B cell (primary cell): Measurements from ENCODE around the gene CCND2. TPM values are rescaled to one million over a fixed set of nuclear protein-coding genes. Genes with fewer than 3 reads are reported as not detected.
A peak's percentile ranks its signal among the peaks of the same experiment; 100 is the strongest.

Experiments used
- ATAC-seq: fragments of 200-7000 bp; cut with Tn5 transposase; one replicate; pipeline ENCODE4 v1.10.0; 2021; ENCODE audit warnings: low read depth, mild to moderate bottlenecking, moderate number of reproducible peaks, moderate library complexity
- CTCF ChIA-PET: fragments of 350-600 bp; sonication (Branson Sonifier 250); formaldehyde crosslinking; loops from one replicate; lab custom pipeline; 2021; ENCODE audit warnings: antibody characterized with exemption, inconsistent platforms; lab: Charles Lee
- POLR2A ChIA-PET: fragments of 350-600 bp; sonication (Branson Sonifier 250); formaldehyde crosslinking; loops from one replicate; lab custom pipeline; 2021; ENCODE audit warnings: antibody characterized with exemption; lab: Charles Lee
- DNase-seq: peaks from one replicate; pipeline ENCODE4 v3.0.0; 2013
- H2AFZ ChIP-seq: 2 replicates; pipeline ENCODE4 v1.6.1; 2012; ENCODE audit warnings: mild to moderate bottlenecking, low read depth, low read length; ENCODE audit not compliant: insufficient read depth, poor library complexity, severe bottlenecking
- H3K27ac ChIP-seq, 2 donors: 1 replicate in 1 of 2; 2 replicates in 1 of 2; pipeline ENCODE4 v1.5.1; 2012 to 2013; ENCODE audit warnings: low read length in 2 of 2, mild to moderate bottlenecking in 2 of 2, moderate library complexity in 1 of 2
- H3K27me3 ChIP-seq, 4 experiments: fragments of 200-600 bp in 1 of 4; sonication (generic) in 1 of 4; replicated peaks in 1 of 4; 1 replicate in 2 of 4; 2 replicates in 2 of 4; pipeline versions ENCODE4 v1.6.1 to v1.7.0; 2013 to 2016; ENCODE audit warnings: low read length in 3 of 4, mild to moderate bottlenecking in 2 of 4, mixed read lengths in 1 of 4, moderate library complexity in 1 of 4; ENCODE audit not compliant: insufficient read depth in 4 of 4, control insufficient read depth in 3 of 4; ENCODE audit errors: control extremely low read depth in 1 of 4
- H3K36me3 ChIP-seq, 2 experiments: replicated peaks in 1 of 2; 1 replicate in 1 of 2; 2 replicates in 1 of 2; pipeline versions ENCODE4 v1.6.1 to v1.7.1; 2013; ENCODE audit warnings: low read length in 1 of 2; ENCODE audit not compliant: insufficient read depth in 2 of 2, control insufficient read depth in 1 of 2; ENCODE audit errors: control extremely low read depth in 1 of 2, extremely low read depth in 1 of 2
- H3K4me1 ChIP-seq, 2 donors: fragments of 200-600 bp in 1 of 2; sonication (generic) in 1 of 2; 1 replicate in 1 of 2; 2 replicates in 1 of 2; pipeline versions ENCODE4 v1.5.1 to v1.6.1; 2013 to 2017; ENCODE audit warnings: low read length in 2 of 2; ENCODE audit not compliant: control insufficient read depth in 2 of 2, insufficient read depth in 2 of 2
- H3K4me2 ChIP-seq: replicated peaks from 2 replicates; pipeline ENCODE3; 2012; ENCODE audit warnings: mild to moderate bottlenecking, low read depth, low read length; ENCODE audit not compliant: poor library complexity, severe bottlenecking
- H3K4me3 ChIP-seq, 5 experiments: fragments of 200-600 bp in 1 of 5; sonication (generic) in 1 of 5; 1 replicate in 3 of 5; 2 replicates in 2 of 5; pipeline versions ENCODE4 v1.5.1 to v1.7.0; 2011 to 2016; ENCODE audit warnings: low read length in 4 of 5, mild to moderate bottlenecking in 4 of 5, low read depth in 2 of 5, control low read depth in 1 of 5, moderate library complexity in 1 of 5; ENCODE audit not compliant: insufficient read depth in 1 of 5; ENCODE audit errors: control extremely low read depth in 1 of 5, extremely low read depth in 1 of 5
- H3K79me2 ChIP-seq: fragments of 200-600 bp; sonication (generic); one replicate; pipeline ENCODE4 v1.6.0; 2016; ENCODE audit warnings: low read length; ENCODE audit not compliant: control insufficient read depth, insufficient read depth
- H3K9ac ChIP-seq: fragments of 200-600 bp; sonication (generic); 2 replicates; pipeline ENCODE4 v1.6.1; 2017; ENCODE audit warnings: mild to moderate bottlenecking, low read length, moderate library complexity
- H3K9me3 ChIP-seq, 3 donors: one replicate each; pipeline versions ENCODE4 v1.6.1 to v1.7.1; 2013; ENCODE audit warnings: low read length in 2 of 3; ENCODE audit not compliant: control insufficient read depth in 2 of 3, insufficient read depth in 1 of 3; ENCODE audit errors: control extremely low read depth in 1 of 3
- H4K20me1 ChIP-seq: 2 replicates; pipeline ENCODE4 v1.6.0; 2012; ENCODE audit warnings: mild to moderate bottlenecking, low read length; ENCODE audit not compliant: insufficient read depth, control insufficient read depth, poor library complexity, severe bottlenecking
- H3K27ac Mint-ChIP-seq: one replicate; pipeline ENCODE4 v1.8.0; 2021; ENCODE audit warnings: mixed read lengths
- H3K27me3 Mint-ChIP-seq: one replicate; pipeline ENCODE4 v1.8.0; 2021; ENCODE audit warnings: mixed read lengths
- H3K4me1 Mint-ChIP-seq: one replicate; pipeline ENCODE4 v1.8.0; 2021; ENCODE audit warnings: mixed read lengths
- H3K4me3 Mint-ChIP-seq: one replicate; pipeline ENCODE4 v1.8.0; 2021; ENCODE audit warnings: mixed read lengths
- H3K9me3 Mint-ChIP-seq: one replicate; pipeline ENCODE4 v1.8.0; 2022; ENCODE audit warnings: mixed read lengths; ENCODE audit not compliant: insufficient read depth
- CTCF ChIP-seq: fragments of 200-600 bp; IDR thresholded peaks from one replicate; pipeline ENCODE4 v1.8.0; 2022; ENCODE audit warnings: antibody characterized with exemption, mild to moderate bottlenecking
- EZH2 ChIP-seq: IDR thresholded peaks from 2 replicates; pipeline ENCODE4 v1.6.1; 2012; ENCODE audit warnings: borderline replicate concordance, low read depth, mild to moderate bottlenecking, moderate library complexity, low read length; ENCODE audit not compliant: insufficient read depth, poor library complexity, severe bottlenecking
- WGBS: methylation state at CpG from one replicate; pipeline ENCODE4 v1.1.5; 2013; ENCODE audit warnings: missing lambda C conversion rate; ENCODE audit not compliant: insufficient coverage; 5-methylcytosine and 5-hydroxymethylcytosine counted together
- intact Hi-C: fragments of 100-400 bp; cut with micrococcal nuclease; formaldehyde crosslinking; loops from one replicate; pipeline ENCODE4 v1.10.0; 2022
- polyA plus RNA-seq: library from polyadenylated mRNA; depleted of rRNA; stranded (reverse); fragments of >200 nt; gene quantifications from 2 replicates; pipeline ENCODE4 v1.2.3, GENCODE V29; 2012
- total RNA-seq, 2 donors: library from RNA; stranded (reverse); fragments of 120-200 nt in 1 of 2; gene quantifications; 1 replicate in 1 of 2; 2 replicates in 1 of 2; pipeline versions ENCODE4 v1.2.3 to v1.2.4, GENCODE V29; 2013 to 2022

The CCND2 gene
- total and polyA plus RNA-seq, 2 donors (not counting 1 experiment from before 2014, with no cell fraction given) = 9.2 to 20.6 TPM

DNA sequence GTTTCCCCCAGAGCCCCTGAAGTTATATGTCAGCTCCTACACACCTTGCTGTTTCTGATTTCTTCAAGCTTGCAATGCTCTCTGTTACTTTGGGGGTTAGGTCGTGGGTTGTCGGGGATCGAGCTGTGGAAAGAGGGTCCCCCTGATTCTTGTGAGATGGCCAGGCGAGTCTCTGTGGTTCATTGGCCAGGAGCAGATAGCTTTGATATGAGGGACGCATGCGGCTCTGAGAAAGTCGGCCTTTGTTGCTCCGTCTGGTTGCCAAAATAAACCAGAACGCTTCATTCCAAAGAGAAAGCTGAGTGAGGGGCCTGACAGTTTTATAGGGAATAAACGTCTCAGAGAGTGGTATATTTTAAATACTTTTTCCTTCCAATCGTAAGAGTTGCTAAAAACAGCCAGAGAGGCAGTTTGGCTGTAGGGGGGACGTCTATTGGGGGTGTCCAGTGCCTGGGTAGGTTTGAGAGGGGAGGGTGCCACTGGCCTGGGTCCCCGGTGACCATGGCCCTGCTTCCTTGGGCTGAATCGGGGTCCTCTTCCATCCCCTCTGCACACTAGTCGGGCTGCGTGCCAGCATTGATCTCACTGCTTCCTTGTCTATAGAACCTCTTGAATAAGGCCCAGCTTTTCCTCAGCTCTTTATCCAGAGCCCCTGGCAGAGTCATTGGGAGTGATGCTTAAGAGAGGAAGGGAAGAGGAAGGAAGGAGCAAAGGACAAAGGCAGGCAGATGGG is 18.9 kb downstream of the CCND2 start:
- Histone ChIP-seq H3K9ac (no peak overlapping the region), H3K4me3 (no peak overlapping the region), H3K9me3 (no peaks in the 10 kb centered on the region), H2AFZ (no peak overlapping the region), H3K36me3 (peaks cover 0 to 82% of the 10 kb centered on the region in 2 experiments), H4K20me1 (peaks cover 40% of the 10 kb centered on the region), H3K4me2 (no peak overlapping the region), H3K27me3 (no peaks in the 10 kb centered on the region), H3K27ac (no peak overlapping the region), H3K4me1 (peaks cover 18 to 25% of the 10 kb centered on the region in 2 donors), H3K79me2 (peaks cover 74% of the 10 kb centered on the region)
- POLR2A ChIA-PET = no interaction called here
- TF ChIP-seq CTCF = no peak
- no peak for TF ChIP-seq EZH2
- intact Hi-C loops = no loop called here
- WGBS = 96% methylated on average over 8 of the region's 16 CpGs
- peak overlapping the region; percentile 2 for H3K27ac Mint-ChIP-seq
- H3K9me3 Mint-ChIP-seq = no peaks in the 10 kb centered on the region
- peaks cover 22% of the 10 kb centered on the region for H3K4me1 Mint-ChIP-seq
- ATAC-seq (no peak), DNase-seq (no peak)
- CTCF ChIA-PET = interaction anchor here (3.7 kb wide), 1 partner anchor 16 kb away, joined by 14 read pairs; no protein-coding TSS in a partner anchor
- H3K27me3 Mint-ChIP-seq = no peaks in the 10 kb centered on the region
- H3K4me3 Mint-ChIP-seq = no peak overlapping the region

DNA sequence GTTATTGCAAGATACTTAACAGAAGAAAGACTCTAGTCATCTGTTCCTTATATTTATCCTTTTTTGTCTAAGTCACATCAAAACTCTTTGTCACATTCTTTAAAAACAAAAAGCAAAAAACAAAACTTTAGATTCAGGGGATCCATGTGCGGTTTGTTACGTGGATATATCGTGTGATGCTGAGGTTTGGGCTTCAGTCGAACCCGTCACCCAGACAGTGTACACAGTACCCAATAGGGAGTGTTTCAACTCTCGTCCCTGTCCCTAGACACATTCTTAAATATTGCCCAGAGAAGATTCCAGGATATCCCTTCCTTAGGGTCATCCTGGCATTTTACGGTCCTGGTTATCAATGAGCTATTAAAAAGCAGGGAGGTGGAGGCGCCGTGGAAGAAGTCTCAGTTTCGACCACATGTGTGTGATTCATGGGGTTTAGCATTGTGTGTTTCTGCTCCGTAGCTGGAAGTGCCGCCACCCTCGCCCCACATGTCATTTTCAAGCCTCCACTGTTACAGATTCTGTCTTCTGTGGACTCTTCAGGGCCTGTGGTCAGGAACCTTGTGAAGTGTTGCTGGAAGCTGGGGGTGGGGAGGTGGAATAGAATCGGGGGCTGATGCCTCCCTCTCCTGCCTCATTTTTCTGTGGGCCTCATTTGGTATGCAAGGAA is 19.9 kb downstream of the CCND2 start:
- no peak for ATAC-seq
- intact Hi-C loops = no loop called here
- Histone ChIP-seq H2AFZ (no peak overlapping the region), H3K27ac (no peak overlapping the region), H4K20me1 (peaks cover 36% of the 10 kb centered on the region), H3K9me3 (no peaks in the 10 kb centered on the region), H3K27me3 (no peaks in the 10 kb centered on the region), H3K4me1 (peaks cover 12 to 16% of the 10 kb centered on the region in 2 donors), H3K36me3 (peaks cover 0 to 81% of the 10 kb centered on the region in 2 experiments), H3K4me3 (no peak overlapping the region), H3K4me2 (no peak overlapping the region), H3K79me2 (peaks cover 66% of the 10 kb centered on the region), H3K9ac (no peak overlapping the region)
- ChIA-PET POLR2A (no interaction called here), CTCF (interaction anchor here (0.7 to 3.7 kb wide), 3 partner anchors 14 to 407 kb away, joined by 3 to 14 read pairs (median 5); no protein-coding TSS in a partner anchor)
- Mint-ChIP-seq H3K27ac (no peak overlapping the region), H3K9me3 (no peaks in the 10 kb centered on the region), H3K27me3 (no peaks in the 10 kb centered on the region), H3K4me3 (no peak overlapping the region), H3K4me1 (peaks cover 13% of the 10 kb centered on the region)
- TF ChIP-seq EZH2 (no peak), CTCF (no peak)
- no peak for DNase-seq
- WGBS = 86% methylated on average over 6 of the region's 14 CpGs
